BLaER1 (cell line): ENCODE measurements around the gene MLLT6.

ENCODE experiments used
- H3K27ac ChIP-seq: shearing (Covaris generic); formaldehyde crosslinking; 2 replicates; pipeline ENCODE4 v1.8.1; 2022
- H3K27me3 ChIP-seq: shearing (Covaris generic); formaldehyde crosslinking; 2 replicates; pipeline ENCODE4 v1.8.1; 2022
- H3K36me3 ChIP-seq: shearing (Covaris generic); formaldehyde crosslinking; 2 replicates; pipeline ENCODE4 v1.8.1; 2022
- H3K4me1 ChIP-seq: shearing (Covaris generic); formaldehyde crosslinking; 2 replicates; pipeline ENCODE4 v1.8.1; 2022
- H3K4me2 ChIP-seq: shearing (Covaris generic); formaldehyde crosslinking; 2 replicates; pipeline ENCODE4 v1.8.1; 2022
- H3K4me3 ChIP-seq: shearing (Covaris generic); formaldehyde crosslinking; 2 replicates; pipeline ENCODE4 v1.8.1; 2022
- H3K9ac ChIP-seq: shearing (Covaris generic); formaldehyde crosslinking; 2 replicates; pipeline ENCODE4 v1.8.1; 2022
- H3K9me3 ChIP-seq: shearing (Covaris generic); formaldehyde crosslinking; 2 replicates; pipeline ENCODE4 v1.8.1; 2022
- H4K20me1 ChIP-seq: shearing (Covaris generic); formaldehyde crosslinking; 2 replicates; pipeline ENCODE4 v1.8.1; 2022
- Cebpa-rat ChIP-seq: shearing (Covaris generic); IDR thresholded peaks from 2 replicates; pipeline ENCODE4 v1.8.1; 2022

The MLLT6 gene

DNA sequence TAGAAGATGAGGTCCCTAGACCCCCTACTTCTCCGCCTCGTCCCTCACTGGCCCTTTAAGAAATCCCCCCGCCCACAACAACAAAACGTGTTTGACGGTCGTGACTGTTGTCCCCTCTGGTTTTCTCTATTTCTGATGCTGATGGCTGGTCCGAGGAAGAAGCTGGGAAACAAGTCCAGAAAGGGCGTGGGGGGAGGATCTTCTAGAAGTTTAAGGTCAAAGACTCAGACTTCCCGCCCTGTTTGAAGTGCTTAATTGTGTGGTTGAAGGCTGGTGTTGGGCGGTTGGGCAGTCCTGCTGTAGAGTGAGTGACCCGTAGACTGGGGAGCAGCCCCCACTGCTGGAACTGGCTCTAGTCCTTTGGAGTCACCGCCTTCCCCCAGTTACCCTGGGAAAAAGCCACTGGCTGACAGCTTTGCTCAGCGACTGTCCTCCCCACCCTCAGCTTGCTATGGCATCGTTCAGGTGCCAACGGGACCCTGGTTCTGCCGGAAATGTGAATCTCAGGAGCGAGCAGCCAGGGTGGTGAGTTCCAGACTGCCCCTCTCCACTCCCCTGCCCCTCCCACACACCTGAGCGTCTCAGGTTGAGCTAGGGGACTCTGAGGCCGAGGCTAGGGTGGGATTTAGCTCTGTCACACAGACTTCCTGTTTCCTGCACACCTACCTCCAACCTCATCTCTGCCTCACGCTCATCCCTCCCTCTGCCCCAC, 1.6 kb downstream of the MLLT6 start:
- H3K4me2 ChIP-seq, result peak overlapping the region; percentile 93
- no peaks in the 10 kb centered on the region for H3K9me3 ChIP-seq
- peaks cover 36% of the 10 kb centered on the region for H3K36me3 ChIP-seq
- peaks cover 56% of the 10 kb centered on the region for H4K20me1 ChIP-seq
- H3K27ac ChIP-seq, result peak overlapping the region; percentile 99
- H3K9ac ChIP-seq, result peak overlapping the region; percentile 99
- H3K4me1 ChIP-seq, result peaks cover 64% of the 10 kb centered on the region
- no peak for TF ChIP-seq Cebpa-rat
- H3K27me3 ChIP-seq, result no peaks in the 10 kb centered on the region
- H3K4me3 ChIP-seq, result peak overlapping the region; percentile 97

DNA sequence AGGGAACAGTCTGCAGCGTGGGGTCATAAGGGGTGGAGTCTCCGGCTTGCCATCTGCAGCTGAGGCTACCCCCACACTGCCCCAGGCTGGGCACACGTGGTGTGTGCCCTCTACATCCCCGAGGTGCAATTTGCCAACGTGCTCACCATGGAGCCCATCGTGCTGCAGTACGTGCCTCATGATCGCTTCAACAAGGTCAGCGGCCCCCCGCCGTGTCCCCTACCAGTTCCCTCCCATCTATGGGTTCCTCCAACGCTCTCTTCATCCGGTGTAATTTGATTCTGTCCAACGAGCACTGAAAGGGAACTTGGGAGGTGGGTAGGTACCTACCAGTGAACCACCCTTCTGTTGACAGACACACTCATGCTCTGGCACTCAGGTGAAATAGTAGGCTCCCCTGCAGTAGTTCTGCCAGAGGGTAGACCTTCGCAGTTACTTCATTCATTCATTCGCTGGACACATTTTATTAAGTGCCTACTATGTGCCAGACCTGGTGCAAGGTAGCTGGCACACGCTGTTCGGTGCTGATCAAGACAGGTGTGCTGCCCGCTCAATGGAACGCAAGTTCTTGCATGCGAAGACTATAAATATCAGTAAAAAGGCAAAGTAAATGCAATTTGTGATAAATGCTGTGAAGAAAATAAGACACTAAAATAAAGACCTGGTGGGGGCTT, 2.7 kb downstream of the MLLT6 start:
- H3K9me3 ChIP-seq, result no peaks in the 10 kb centered on the region
- no peak overlapping the region for H3K27ac ChIP-seq
- H3K9ac ChIP-seq, result peak overlapping the region; percentile 65
- peaks cover 56% of the 10 kb centered on the region for H4K20me1 ChIP-seq
- no peak for TF ChIP-seq Cebpa-rat
- H3K27me3 ChIP-seq, result no peaks in the 10 kb centered on the region
- H3K4me3 ChIP-seq, result peak overlapping the region; percentile 97
- peaks cover 72% of the 10 kb centered on the region for H3K4me1 ChIP-seq
- peak overlapping the region; percentile 93 for H3K4me2 ChIP-seq
- H3K36me3 ChIP-seq, result peaks cover 41% of the 10 kb centered on the region

DNA sequence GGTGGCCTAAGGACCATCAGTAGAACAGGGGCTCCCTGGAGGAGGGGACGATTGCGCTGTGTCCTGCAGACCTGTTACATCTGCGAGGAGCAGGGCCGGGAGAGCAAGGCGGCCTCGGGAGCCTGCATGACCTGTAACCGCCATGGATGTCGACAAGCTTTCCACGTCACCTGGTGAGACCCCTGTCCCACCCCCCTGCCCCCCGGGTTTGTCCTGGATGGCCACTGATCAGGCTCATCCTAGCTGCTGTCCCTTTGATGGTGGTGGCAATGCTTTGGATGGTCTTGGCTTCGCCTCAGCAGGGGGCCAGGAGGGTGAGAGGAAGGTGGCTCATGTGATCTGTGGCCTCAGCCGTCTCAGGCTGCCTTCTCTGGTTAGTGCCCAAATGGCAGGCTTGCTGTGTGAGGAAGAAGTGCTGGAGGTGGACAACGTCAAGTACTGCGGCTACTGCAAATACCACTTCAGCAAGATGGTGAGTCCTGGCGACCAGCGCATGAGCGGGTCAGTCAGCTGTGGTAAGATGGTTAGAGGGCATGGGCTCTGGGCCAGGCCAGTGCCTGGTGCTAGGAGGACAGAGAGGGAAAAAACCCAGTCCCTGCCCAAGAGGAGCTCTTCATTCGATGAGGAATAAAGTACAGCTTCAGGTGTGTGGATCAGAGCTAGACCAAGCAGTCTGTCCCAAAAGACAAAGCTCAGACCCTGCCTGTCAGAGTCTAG, 4.2 kb downstream of the MLLT6 start:
- H3K36me3 ChIP-seq, result peaks cover 56% of the 10 kb centered on the region
- peak overlapping the region; percentile 65 for H3K9ac ChIP-seq
- H3K27me3 ChIP-seq, result no peaks in the 10 kb centered on the region
- H3K4me2 ChIP-seq, result peak overlapping the region; percentile 93
- peaks cover 56% of the 10 kb centered on the region for H4K20me1 ChIP-seq
- H3K9me3 ChIP-seq, result no peaks in the 10 kb centered on the region
- TF ChIP-seq Cebpa-rat, result no peak
- peak overlapping the region; percentile 70 for H3K27ac ChIP-seq
- H3K4me1 ChIP-seq, result peaks cover 78% of the 10 kb centered on the region
- no peak overlapping the region; the same call in 1 of the 2 replicates for H3K4me3 ChIP-seq

DNA sequence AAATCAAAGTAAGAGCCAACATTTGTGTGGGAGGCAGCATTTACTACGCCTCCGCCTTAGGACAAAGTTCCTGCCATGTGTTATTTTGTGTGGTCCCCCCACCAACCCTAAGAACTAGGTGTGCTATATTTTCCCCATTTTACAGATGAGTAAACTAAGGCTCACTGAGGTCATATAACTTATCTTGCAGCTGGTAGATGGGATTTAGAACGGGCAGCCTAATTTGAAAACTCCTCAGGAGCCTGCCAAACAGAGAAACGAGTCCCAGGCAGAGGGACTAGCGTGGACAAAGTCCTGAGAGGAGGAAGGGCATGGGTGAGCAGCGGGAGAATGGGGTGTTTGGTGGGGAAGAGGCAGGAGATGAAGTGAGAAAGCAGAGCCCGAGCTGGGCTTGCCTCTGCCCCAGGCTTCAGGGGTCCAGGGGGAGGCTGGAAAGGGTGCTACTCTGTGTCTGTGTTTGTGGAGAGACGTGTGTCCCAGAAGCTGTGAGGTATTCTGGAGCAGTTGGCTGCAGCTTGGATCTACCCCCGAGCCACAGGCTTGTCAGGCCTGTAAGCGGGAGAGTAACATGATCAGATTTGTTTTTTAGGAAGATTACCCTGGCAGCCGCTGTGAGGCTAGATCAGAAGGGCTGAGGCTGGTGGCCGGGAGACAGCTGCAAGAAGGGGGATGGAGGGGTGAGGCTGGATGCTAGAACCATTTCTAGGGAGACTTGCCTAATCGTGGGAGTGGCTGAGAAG, 5.0 kb downstream of the MLLT6 start:
- Histone ChIP-seq H3K9me3 (no peaks in the 10 kb centered on the region), H3K36me3 (peaks cover 64% of the 10 kb centered on the region), H3K4me3 (peak overlapping the region; percentile 61), H3K27ac (peak overlapping the region; percentile 70), H3K27me3 (no peaks in the 10 kb centered on the region), H3K9ac (peak overlapping the region; percentile 65), H3K4me2 (peak overlapping the region; percentile 93), H3K4me1 (peaks cover 85% of the 10 kb centered on the region), H4K20me1 (peaks cover 56% of the 10 kb centered on the region)
- TF ChIP-seq Cebpa-rat, result no peak

DNA sequence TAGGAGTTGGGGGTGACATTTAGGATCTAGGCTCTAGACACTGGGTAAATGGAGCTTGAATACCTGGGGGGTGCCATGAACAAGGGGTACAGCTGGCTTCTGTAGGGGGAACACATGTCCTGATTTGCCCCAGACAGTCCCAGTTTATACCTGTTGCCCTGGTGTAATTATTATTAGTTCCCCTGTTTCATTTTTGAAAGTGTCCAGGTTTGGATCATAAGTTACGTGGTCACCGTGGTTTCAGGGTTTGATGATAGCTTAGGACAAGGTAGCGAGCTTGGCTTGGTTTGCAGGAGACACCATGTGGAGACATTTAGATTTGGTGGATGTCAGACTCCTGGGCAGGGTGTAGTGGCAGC, 5.5 kb downstream of the MLLT6 start:
- TF ChIP-seq Cebpa-rat, result no peak
- Histone ChIP-seq H4K20me1 (peaks cover 56% of the 10 kb centered on the region), H3K4me2 (peak overlapping the region; percentile 93), H3K27ac (peak overlapping the region; percentile 70), H3K36me3 (peaks cover 69% of the 10 kb centered on the region), H3K9ac (peak overlapping the region; percentile 65), H3K4me1 (peaks cover 91% of the 10 kb centered on the region), H3K9me3 (no peaks in the 10 kb centered on the region), H3K4me3 (peak overlapping the region; percentile 61), H3K27me3 (no peaks in the 10 kb centered on the region)

DNA sequence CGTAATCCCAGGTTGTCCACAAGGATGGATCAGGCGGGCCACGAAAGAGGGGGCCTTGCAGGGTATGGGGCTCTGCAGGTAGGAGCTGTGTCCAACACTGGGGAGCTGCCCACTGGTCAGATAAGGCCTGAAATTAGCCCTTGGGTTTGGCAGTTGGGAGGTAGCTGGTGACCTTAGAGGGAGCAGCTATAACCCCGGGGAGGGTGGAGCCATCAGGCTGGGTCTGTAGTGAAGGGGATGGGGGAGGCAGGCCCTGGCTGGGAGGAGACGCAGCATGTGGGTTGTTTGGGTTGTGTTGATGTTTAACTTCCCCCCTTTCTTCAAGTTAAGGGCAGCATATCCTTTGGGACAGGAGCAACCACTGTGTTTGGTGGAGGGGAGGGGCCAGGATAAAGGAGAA, 5.9 kb downstream of the MLLT6 start:
- Histone ChIP-seq H3K4me3 (peak overlapping the region; percentile 61), H4K20me1 (peaks cover 55% of the 10 kb centered on the region), H3K27me3 (no peaks in the 10 kb centered on the region), H3K4me2 (peak overlapping the region; percentile 93), H3K9ac (peak overlapping the region; percentile 65), H3K27ac (peak overlapping the region; percentile 70), H3K36me3 (peaks cover 73% of the 10 kb centered on the region), H3K4me1 (peaks cover 93% of the 10 kb centered on the region), H3K9me3 (no peaks in the 10 kb centered on the region)
- no peak for TF ChIP-seq Cebpa-rat

DNA sequence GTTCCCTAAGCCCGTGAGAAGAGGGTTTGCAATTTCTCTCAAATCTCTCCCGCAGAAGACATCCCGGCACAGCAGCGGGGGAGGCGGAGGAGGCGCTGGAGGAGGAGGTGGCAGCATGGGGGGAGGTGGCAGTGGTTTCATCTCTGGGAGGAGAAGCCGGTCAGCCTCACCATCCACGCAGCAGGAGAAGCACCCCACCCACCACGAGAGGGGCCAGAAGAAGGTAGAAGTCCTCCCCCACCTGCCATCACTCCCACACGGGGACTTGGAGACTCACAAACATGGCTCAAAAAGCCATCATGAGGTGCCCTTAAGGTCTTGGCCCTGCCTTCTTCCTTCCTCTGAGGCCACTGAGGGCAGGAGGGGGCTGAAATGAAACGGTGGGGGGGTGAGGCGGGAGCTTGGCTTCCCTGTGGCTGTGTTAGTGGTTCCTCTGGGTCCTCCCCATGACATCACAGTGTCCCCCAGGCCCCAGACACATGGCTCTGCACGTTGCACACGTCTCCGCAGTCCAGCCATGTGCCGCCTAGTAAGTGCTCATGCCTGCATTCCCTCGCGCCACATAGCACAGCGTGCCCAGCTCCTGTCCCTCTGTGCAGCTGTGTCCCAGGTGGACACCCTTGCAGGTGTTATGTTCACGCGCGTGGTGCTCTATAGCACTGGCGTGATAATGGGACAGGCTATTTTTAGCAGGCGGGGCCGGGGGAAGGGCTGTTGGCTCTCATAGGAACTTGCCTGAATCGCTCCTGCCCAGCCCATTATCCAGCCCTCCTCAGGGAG, 6.9 kb downstream of the MLLT6 start:
- Histone ChIP-seq H3K4me1 (peaks cover 98% of the 10 kb centered on the region), H3K27ac (peak overlapping the region; percentile 70), H3K4me2 (peak overlapping the region; percentile 93), H3K36me3 (peaks cover 82% of the 10 kb centered on the region), H3K27me3 (no peaks in the 10 kb centered on the region), H3K9me3 (no peaks in the 10 kb centered on the region), H3K9ac (peak overlapping the region; percentile 65), H3K4me3 (peak overlapping the region; percentile 61), H4K20me1 (peaks cover 45% of the 10 kb centered on the region)
- TF ChIP-seq Cebpa-rat, result no peak

DNA sequence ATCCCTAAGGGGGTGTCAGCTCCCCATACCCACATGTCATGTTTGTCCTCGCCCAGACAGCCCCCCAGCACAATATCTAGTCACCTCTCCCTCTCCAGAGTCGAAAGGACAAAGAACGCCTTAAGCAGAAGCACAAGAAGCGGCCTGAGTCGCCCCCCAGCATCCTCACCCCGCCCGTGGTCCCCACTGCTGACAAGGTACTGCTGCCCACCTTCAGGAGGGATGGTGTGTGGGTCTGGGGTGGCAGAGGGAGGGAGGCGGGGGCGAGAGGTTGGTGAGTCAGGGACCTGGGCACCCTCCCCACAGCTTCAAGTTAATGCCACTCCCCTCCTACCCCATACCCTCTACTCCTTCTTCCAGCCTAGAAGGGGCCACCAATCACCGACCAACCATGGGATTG, 7.5 kb downstream of the MLLT6 start:
- Histone ChIP-seq H3K4me3 (peak overlapping the region; percentile 4; the same call in 1 of the 2 replicates), H3K9me3 (no peaks in the 10 kb centered on the region), H3K4me1 (peaks cover 98% of the 10 kb centered on the region), H3K36me3 (peaks cover 82% of the 10 kb centered on the region), H3K27me3 (no peaks in the 10 kb centered on the region), H3K9ac (peak overlapping the region; percentile 65), H3K4me2 (peak overlapping the region; percentile 93), H4K20me1 (peaks cover 39% of the 10 kb centered on the region), H3K27ac (peak overlapping the region; percentile 70)
- no peak for TF ChIP-seq Cebpa-rat
